ENCODE results near the gene GNL1. TPM values are rescaled to one million over a fixed set of nuclear protein-coding genes. Genes with fewer than 3 reads are reported as not detected.
"Not testable (repeated sequence)": the region's sequence is repeated elsewhere in the genome, so short reads cannot be mapped to it uniquely, and the experiment has no call there.

GNL1 gene
- total and polyA plus RNA-seq, 9 of the 15 experiments (the other 6 are each of a cell fraction or from before 2014, with no cell fraction given): 0.73 to 112 (median 58.0) TPM

- H3K9ac ChIP-seq (ENCODE audit: insufficient read depth in 1 of 2, low read depth in 2 of 2, low read length in 2 of 2); DNase-seq (ENCODE audit: extremely low read depth in 1 of 4, low spot score in 3 of 4); BruUV-seq (replicated peaks); H3K4me1 ChIP-seq (replicated peaks in 1 of 2; ENCODE audit: control insufficient read depth in 2 of 2, insufficient read depth in 2 of 2, low read length in 2 of 2); H4K20me1 ChIP-seq (replicated peaks; ENCODE audit: control insufficient read depth, insufficient read depth, low read length); in situ Hi-C loops (cut with MboI); H3K79me2 ChIP-seq (ENCODE audit: control insufficient read depth, insufficient read depth, low read length); H3K36me3 ChIP-seq (ENCODE audit: control insufficient read depth, insufficient read depth, low read length); H2AFZ ChIP-seq (ENCODE audit: low read depth, low read length); H3K9me3 ChIP-seq (replicated peaks; ENCODE audit: control insufficient read depth, insufficient read depth, low read depth, low read length); H3K27ac ChIP-seq (ENCODE audit: extremely low read depth, low read depth, low read length); intact Hi-C loops (cut with micrococcal nuclease); H3K27me3 ChIP-seq (ENCODE audit: control insufficient read depth in 2 of 2, insufficient read depth in 2 of 2, low read length in 2 of 2); H3K9me1 ChIP-seq (ENCODE audit: control insufficient read depth, insufficient read depth, low read length); H3K4me2 ChIP-seq (ENCODE audit: insufficient read depth, low read length); H3K4me3 ChIP-seq; FAIRE-seq; CTCF ChIA-PET (ENCODE audit: low intra/inter-chr PET ratio); ATAC-seq: not testable (repeated sequence)
- peak; percentile 4 for TF ChIP-seq ASH1L (IDR thresholded peaks at IDR 0.05; ENCODE audit: borderline replicate concordance, low read depth, partially characterized antibody)
- 82% methylated on average over 19 of the region's 19 CpGs for WGBS (ENCODE audit: insufficient coverage, low coverage, missing lambda C conversion rate)
- POLR2A ChIA-PET: interaction anchor here (0.7 to 1.3 kb wide), 5 partner anchors 11 to 97 kb away, joined by 3 to 7 read pairs (median 3); no protein-coding TSS in a partner anchor
Measured at GRCh38 chr6:30518505-30519145, 37.7 kb downstream of the GNL1 start.

GRCh38 chr6:30517767-30518504 is 38.4 kb downstream of the GNL1 start:
- H3K9me1 ChIP-seq (ENCODE audit: control insufficient read depth, insufficient read depth, low read length); ATAC-seq; H3K9ac ChIP-seq (ENCODE audit: insufficient read depth in 1 of 2, low read depth in 2 of 2, low read length in 2 of 2); H3K27me3 ChIP-seq (ENCODE audit: control insufficient read depth in 2 of 2, insufficient read depth in 2 of 2, low read length in 2 of 2); H4K20me1 ChIP-seq (replicated peaks; ENCODE audit: control insufficient read depth, insufficient read depth, low read length); H3K4me2 ChIP-seq (ENCODE audit: insufficient read depth, low read length); H3K36me3 ChIP-seq (ENCODE audit: control insufficient read depth, insufficient read depth, low read length); H3K4me3 ChIP-seq; H3K27ac ChIP-seq (ENCODE audit: extremely low read depth, low read depth, low read length); H3K9me3 ChIP-seq (replicated peaks; ENCODE audit: control insufficient read depth, insufficient read depth, low read depth, low read length); H2AFZ ChIP-seq (ENCODE audit: low read depth, low read length); in situ Hi-C loops (cut with MboI); BruUV-seq (replicated peaks); H3K4me1 ChIP-seq (replicated peaks in 1 of 2; ENCODE audit: control insufficient read depth in 2 of 2, insufficient read depth in 2 of 2, low read length in 2 of 2); intact Hi-C loops (cut with micrococcal nuclease); FAIRE-seq; H3K79me2 ChIP-seq (ENCODE audit: control insufficient read depth, insufficient read depth, low read length); DNase-seq (ENCODE audit: extremely low read depth in 1 of 4, low spot score in 3 of 4); CTCF ChIA-PET (ENCODE audit: low intra/inter-chr PET ratio): not testable (repeated sequence)
- POLR2A ChIA-PET: interaction anchor here (0.7 to 1.6 kb wide), 7 partner anchors 12 to 98 kb away, joined by 3 to 7 read pairs (median 3); no protein-coding TSS in a partner anchor
- WGBS (ENCODE audit: insufficient coverage, low coverage, missing lambda C conversion rate): 96% methylated on average over 16 of the region's 21 CpGs
- TF ChIP-seq NFYB (IDR thresholded peaks at IDR 0.05; ENCODE audit: extremely low read depth, insufficient read length) (peak; percentile 72), POLR2G (IDR thresholded peaks at IDR 0.05; ENCODE audit: low read depth, low read length) (peak; percentile 49), RBFOX2 (IDR thresholded peaks at IDR 0.05; ENCODE audit: low read depth, low read length) (peak; percentile 41), RBM25 (IDR thresholded peaks at IDR 0.05; ENCODE audit: low read depth, low read length, severe bottlenecking) (peak; percentile 39), ASH1L (IDR thresholded peaks at IDR 0.05; ENCODE audit: borderline replicate concordance, low read depth, partially characterized antibody) (peak; percentile 64)

All from K562 (cell line).